ENCODE data around the gene USP6NL.

USP6NL gene

GRCh38 chr10:11560076-11560709, 51.3 kb downstream of the USP6NL start:
- DNase-seq (ENCODE audit: extremely low spot score, insufficient read length, low read depth): no peak
- FAIRE-seq: peak; percentile 75

GRCh38 chr10:11557967-11558366, 53.5 kb downstream of the USP6NL start:
- FAIRE-seq: no peak
- no peak for DNase-seq (ENCODE audit: extremely low spot score, insufficient read length, low read depth)

GRCh38 chr10:11557513-11557912, 53.9 kb downstream of the USP6NL start:
- DNase-seq (ENCODE audit: extremely low spot score, insufficient read length, low read depth) (no peak), FAIRE-seq (no peak)

- FAIRE-seq: peak; percentile 58
- no peak for DNase-seq (ENCODE audit: extremely low spot score, insufficient read length, low read depth)
Measured at GRCh38 chr10:11555556-11555955, 55.9 kb downstream of the USP6NL start.

GRCh38 chr10:11553773-11554381, 57.6 kb downstream of the USP6NL start:
- no peak for DNase-seq (ENCODE audit: extremely low spot score, insufficient read length, low read depth)
- peak; percentile 100 for FAIRE-seq

GRCh38 chr10:11551916-11552602, 59.4 kb downstream of the USP6NL start:
- FAIRE-seq: peak; percentile 82
- no peak for DNase-seq (ENCODE audit: extremely low spot score, insufficient read length, low read depth)

GRCh38 chr10:11551104-11551503, 60.3 kb downstream of the USP6NL start:
- DNase-seq (ENCODE audit: extremely low spot score, insufficient read length, low read depth): no peak
- FAIRE-seq: no peak

GRCh38 chr10:11548768-11549099, 62.7 kb downstream of the USP6NL start:
- FAIRE-seq (peak; percentile 65), DNase-seq (ENCODE audit: extremely low spot score, insufficient read length, low read depth) (no peak)

GRCh38 chr10:11548065-11548767, 63.2 kb downstream of the USP6NL start:
- peak; percentile 49 for FAIRE-seq

GRCh38 chr10:11546581-11546980, 64.9 kb downstream of the USP6NL start:
- FAIRE-seq: no peak
- DNase-seq (ENCODE audit: extremely low spot score, insufficient read length, low read depth): no peak

More at GRCh38 chr10:11548065-11548767, 63.2 kb downstream of the USP6NL start:
- DNase-seq (ENCODE audit: extremely low spot score, insufficient read length, low read depth): no peak

- FAIRE-seq (no peak), DNase-seq (ENCODE audit: extremely low spot score, insufficient read length, low read depth) (no peak)
Measured at GRCh38 chr10:11541296-11541695, 70.2 kb downstream of the USP6NL start.

- FAIRE-seq (peak; percentile 44), DNase-seq (ENCODE audit: extremely low spot score, insufficient read length, low read depth) (no peak)
Measured at GRCh38 chr10:11539191-11539868, 72.1 kb downstream of the USP6NL start.

GRCh38 chr10:11538834-11539190, 72.6 kb downstream of the USP6NL start:
- FAIRE-seq (no peak), DNase-seq (ENCODE audit: extremely low spot score, insufficient read length, low read depth) (no peak)

GRCh38 chr10:11536228-11536627, 75.2 kb downstream of the USP6NL start:
- DNase-seq (ENCODE audit: extremely low spot score, insufficient read length, low read depth) (no peak), FAIRE-seq (no peak)

- no peak for DNase-seq (ENCODE audit: extremely low spot score, insufficient read length, low read depth)
- FAIRE-seq: peak; percentile 82
Measured at GRCh38 chr10:11535346-11535959, 76.0 kb downstream of the USP6NL start.

- FAIRE-seq: peak; percentile 71
- DNase-seq (ENCODE audit: extremely low spot score, insufficient read length, low read depth): no peak
Measured at GRCh38 chr10:11533328-11533781, 78.1 kb downstream of the USP6NL start.

- peak; percentile 44 for FAIRE-seq
- no peak for DNase-seq (ENCODE audit: extremely low spot score, insufficient read length, low read depth)
Measured at GRCh38 chr10:11532306-11532705, 79.1 kb downstream of the USP6NL start.

- FAIRE-seq (no peak), DNase-seq (ENCODE audit: extremely low spot score, insufficient read length, low read depth) (no peak)
Measured at GRCh38 chr10:11530806-11531205, 80.6 kb downstream of the USP6NL start.

GRCh38 chr10:11529276-11529903, 82.1 kb downstream of the USP6NL start:
- DNase-seq (ENCODE audit: extremely low spot score, insufficient read length, low read depth) (no peak), FAIRE-seq (peak; percentile 9)
